SK-N-MC (cell line): Measurements from ENCODE around the gene PICK1.

Experiments
- EZH2 ChIP-seq: fragments of 200-600 bp; sonication (generic); IDR thresholded peaks from one replicate; pipeline ENCODE4 v1.6.1; 2017; ENCODE audit warnings: antibody characterized with exemption
- FOXP2 ChIP-seq: optimal IDR thresholded peaks from 2 replicates; pipeline ENCODE3; 2011; ENCODE audit warnings: mild to moderate bottlenecking, moderate library complexity; ENCODE audit not compliant: insufficient read depth; ENCODE audit errors: extremely low read length, control extremely low read depth
- POLR2AphosphoS5 ChIP-seq: IDR thresholded peaks from 2 replicates; pipeline ENCODE4 v1.6.1; 2012; ENCODE audit warnings: mild to moderate bottlenecking, low read depth, low read length, borderline replicate concordance

GRCh38 chr22:38085501-38085900 lies 28.3 kb downstream of the PICK1 start:
- TF ChIP-seq EZH2 (no peak), FOXP2 (no peak), POLR2AphosphoS5 (no peak)
